Endothelial cell of umbilical vein (primary cell): ENCODE data around the gene FOXP4. TPM values are rescaled to one million over a fixed set of nuclear protein-coding genes. Genes with fewer than 3 reads are reported as not detected.

Experiments
- BruUV-seq: library from RNA; stranded (reverse); fragments of 400-500 nt; replicated peaks from 2 replicates; lab custom pipeline; 2021; lab: Mats Ljungman, UMichigan
- CTCF ChIA-PET: fragments of 300-600, 350-600 bp; sonication (Branson Sonifier 250); formaldehyde crosslinking; loops from one replicate; lab custom pipeline; 2021; ENCODE audit warnings: antibody characterized with exemption, inconsistent platforms; lab: Charles Lee
- POLR2A ChIA-PET: fragments of 300-600, 350-600 bp; sonication (Branson Sonifier 250); formaldehyde crosslinking; loops from one replicate; lab custom pipeline; 2021; ENCODE audit warnings: antibody characterized with exemption, inconsistent platforms; lab: Charles Lee
- DNase-seq: peaks from one replicate; pipeline ENCODE4 v3.0.0-alpha.2; 2011; ENCODE audit warnings: low read depth, low spot score
- FAIRE-seq: peaks from 2 replicates; lab custom pipeline; 2011; peaks lifted over from hg19 to GRCh38; lab: Jason Lieb, UNC
- H2AFZ ChIP-seq: 2 replicates; pipeline ENCODE4 v1.6.0; 2012; ENCODE audit warnings: low read depth, low read length, control low read depth, inconsistent platforms
- H3K27ac ChIP-seq: 2 replicates; pipeline ENCODE4 v1.5.1; 2011; ENCODE audit warnings: low read depth, mild to moderate bottlenecking, control low read depth, low read length, moderate library complexity; ENCODE audit not compliant: insufficient read depth
- H3K27me3 ChIP-seq, 2 experiments: 2 replicates each; pipeline versions ENCODE4 v1.6.0 to v1.6.1; 2011; ENCODE audit warnings: low read length in 2 of 2, mixed read lengths in 1 of 2; ENCODE audit not compliant: control insufficient read depth in 2 of 2, insufficient read depth in 2 of 2
- H3K36me3 ChIP-seq, 2 experiments: 2 replicates in 1 of 2; 3 replicates in 1 of 2; pipeline ENCODE4 v1.5.1; 2011; ENCODE audit warnings: low read length in 2 of 2, mild to moderate bottlenecking in 1 of 2, moderate library complexity in 1 of 2; ENCODE audit not compliant: control insufficient read depth in 2 of 2, insufficient read depth in 2 of 2; ENCODE audit errors: extremely low read depth in 1 of 2
- H3K4me1 ChIP-seq: 3 replicates; pipeline ENCODE4 v1.5.1; 2011; ENCODE audit warnings: mild to moderate bottlenecking, low read length; ENCODE audit not compliant: control insufficient read depth, insufficient read depth; ENCODE audit errors: extremely low read depth
- H3K4me2 ChIP-seq: 2 replicates; pipeline ENCODE4 v1.6.1; 2011; ENCODE audit warnings: low read length, control low read depth, mixed read lengths; ENCODE audit not compliant: insufficient read depth
- H3K4me3 ChIP-seq, 3 experiments: fragments of 200-600 bp in 1 of 3; sonication (generic), shearing (Covaris generic) in 1 of 3; replicated peaks in 1 of 3; 2 replicates each; pipeline ENCODE4 v1.5.1; 2011 to 2016; ENCODE audit warnings: control low read depth in 3 of 3, low read length in 3 of 3, mild to moderate bottlenecking in 2 of 3, inconsistent platforms in 1 of 3, low read depth in 1 of 3, moderate library complexity in 1 of 3; ENCODE audit not compliant: insufficient read depth in 1 of 3
- H3K79me2 ChIP-seq: 2 replicates; pipeline ENCODE4 v1.6.0; 2012; ENCODE audit warnings: low read length, inconsistent platforms; ENCODE audit not compliant: control insufficient read depth, insufficient read depth
- H3K9ac ChIP-seq: replicated peaks from 2 replicates; pipeline ENCODE3; 2011; ENCODE audit warnings: low read length, control low read depth; ENCODE audit not compliant: insufficient read depth; ENCODE audit errors: extremely low read depth
- H3K9me1 ChIP-seq: replicated peaks from 3 replicates; pipeline ENCODE4 v1.6.0; 2011; ENCODE audit warnings: mild to moderate bottlenecking, low read length; ENCODE audit not compliant: control insufficient read depth, insufficient read depth; ENCODE audit errors: extremely low read depth
- H3K9me3 ChIP-seq: replicated peaks from 2 replicates; pipeline ENCODE4 v1.5.1; 2012; ENCODE audit warnings: low read length, inconsistent platforms; ENCODE audit not compliant: control insufficient read depth, insufficient read depth
- H4K20me1 ChIP-seq: replicated peaks from 2 replicates; pipeline ENCODE3; 2011; ENCODE audit warnings: mild to moderate bottlenecking, low read length; ENCODE audit not compliant: control insufficient read depth, insufficient read depth; ENCODE audit errors: extremely low read depth
- CTCF ChIP-seq, 2 donors: IDR thresholded peaks; 1 replicate in 1 of 2; 2 replicates in 1 of 2; pipeline ENCODE4 v1.5.1; 2011; ENCODE audit warnings: low read length in 2 of 2, mild to moderate bottlenecking in 2 of 2, moderate library complexity in 2 of 2, control low read depth in 1 of 2, inconsistent platforms in 1 of 2, low read depth in 1 of 2; ENCODE audit not compliant: insufficient read depth in 1 of 2; ENCODE audit errors: extremely low read depth in 1 of 2
- EZH2 ChIP-seq: IDR thresholded peaks from 2 replicates; pipeline ENCODE4 v1.6.1; 2012; ENCODE audit warnings: borderline replicate concordance, low read depth, mild to moderate bottlenecking, moderate library complexity, low read length, inconsistent platforms; ENCODE audit not compliant: severe bottlenecking
- FOS ChIP-seq: IDR thresholded peaks from 2 replicates; pipeline ENCODE4 v1.6.1; 2011; ENCODE audit warnings: mild to moderate bottlenecking, low read length, moderate library complexity, borderline replicate concordance; ENCODE audit not compliant: insufficient read depth
- GATA2 ChIP-seq: IDR thresholded peaks from 2 replicates; pipeline ENCODE4 v1.7.0; 2011; ENCODE audit warnings: low read depth, mild to moderate bottlenecking, moderate library complexity, mixed read lengths, low read length; ENCODE audit not compliant: insufficient read length, insufficient read depth
- JUN ChIP-seq: IDR thresholded peaks from 2 replicates; pipeline ENCODE4 v1.6.1; 2011; ENCODE audit warnings: borderline replicate concordance, low read depth; ENCODE audit not compliant: insufficient read length, insufficient read depth
- MAX ChIP-seq: IDR thresholded peaks from 2 replicates; pipeline ENCODE4 v1.6.1; 2011; ENCODE audit not compliant: insufficient read depth, insufficient read length
- MYC ChIP-seq: IDR thresholded peaks from one replicate; pipeline ENCODE4 v1.6.1; 2011; ENCODE audit warnings: mild to moderate bottlenecking, low read depth, low read length
- POLR2A ChIP-seq: IDR thresholded peaks from 2 replicates; pipeline ENCODE4 v1.6.1; 2012; ENCODE audit warnings: low read depth, mild to moderate bottlenecking, control low read depth, low read length
- POLR2AphosphoS5 ChIP-seq: IDR thresholded peaks from 2 replicates; pipeline ENCODE4 v1.6.1; 2012; ENCODE audit warnings: low read depth, mild to moderate bottlenecking, control low read depth, low read length, moderate library complexity; ENCODE audit not compliant: insufficient read depth
- dilution Hi-C: fragments of 300-500 bp; cut with MboI; formaldehyde crosslinking; loops from one replicate; pipeline ENCODE4 v1.15.0; 2019; ENCODE audit warnings: low sequenced_read_pairs; ENCODE audit not compliant: extremely low pct_ligation_motif_present
- intact Hi-C: fragments of 100-400 bp; cut with micrococcal nuclease; formaldehyde crosslinking; loops from one replicate; pipeline ENCODE4 v1.10.0; 2022
- polyA plus RNA-seq, 4 experiments: library from polyadenylated mRNA; depleted of rRNA in 3 of 4; stranded (reverse) in 3 of 4; unstranded in 1 of 4; fragments of >200 nt; gene quantifications; 2 replicates each; pipeline versions ENCODE4 v1.2.1 to v1.2.3, GENCODE V29; 2011 to 2012; ENCODE audit warnings: missing spikeins in 1 of 4
- total RNA-seq: library from RNA; stranded (reverse); gene quantifications from 2 replicates; pipeline ENCODE4 v1.2.3, GENCODE V29; 2021

Gene FOXP4
- total and polyA plus RNA-seq, 2 donors (not counting 3 experiments of a cell fraction or from before 2014, with no cell fraction given), result 5.6 to 23.9 TPM

GRCh38 chr6:41561931-41562911, 16.0 kb downstream of the FOXP4 start:
- TF ChIP-seq JUN, result no peak
- no peak for TF ChIP-seq EZH2
- no peak for TF ChIP-seq MYC
- no peak for TF ChIP-seq FOS
- TF ChIP-seq GATA2, result no peak
- TF ChIP-seq CTCF (IDR thresholded peaks at IDR 0.05; ENCODE audit: extremely low read depth in 1 of 2, insufficient read depth in 1 of 2, low read depth in 1 of 2, low read length in 2 of 2), result no peak
- TF ChIP-seq MAX, result no peak
- TF ChIP-seq POLR2AphosphoS5, result no peak
- no peak for TF ChIP-seq POLR2A
- Histone ChIP-seq H3K36me3 (peaks cover 0 to 17% of the 10 kb centered on the region in 2 experiments), H3K4me1 (peaks cover 8% of the 10 kb centered on the region), H3K9ac (no peak overlapping the region), H4K20me1 (no peaks in the 10 kb centered on the region), H3K4me2 (no peak overlapping the region), H3K79me2 (no peaks in the 10 kb centered on the region), H3K4me3 (no peak overlapping the region), H3K27ac (no peak overlapping the region), H3K27me3 (no peaks in the 10 kb centered on the region), H3K9me3 (no peaks in the 10 kb centered on the region), H3K9me1 (no peaks in the 10 kb centered on the region), H2AFZ (no peak overlapping the region)
- BruUV-seq, result no TSS peak
- CTCF ChIA-PET, result interaction anchor here (0.6 to 1.3 kb wide), 2 partner anchors 17 to 18 kb away, joined by 3 read pairs; no protein-coding TSS in a partner anchor
- POLR2A ChIA-PET, result no interaction called here
- intact Hi-C loops (loop anchor here (1.0 kb wide), 1 partner anchor 19 kb away; no protein-coding TSS in a partner anchor), dilution Hi-C loops (no loop called here)
- FAIRE-seq, result no peak
- DNase-seq, result no peak
